ENCODE data around the gene WT1.

Gene WT1

GRCh38 chr11:32430568-32431381 lies 4.6 kb downstream of the WT1 start:
- TF ChIP-seq CTCF (IDR thresholded peaks at IDR 0.05; ENCODE audit: low read depth, low read length, missing control alignments): peak; percentile 27
- H3K4me3 ChIP-seq (replicated peaks; ENCODE audit: low read depth, low read length): no peak overlapping the region
- no peak for DNase-seq (ENCODE audit: extremely low read depth, low read depth)

DNA sequence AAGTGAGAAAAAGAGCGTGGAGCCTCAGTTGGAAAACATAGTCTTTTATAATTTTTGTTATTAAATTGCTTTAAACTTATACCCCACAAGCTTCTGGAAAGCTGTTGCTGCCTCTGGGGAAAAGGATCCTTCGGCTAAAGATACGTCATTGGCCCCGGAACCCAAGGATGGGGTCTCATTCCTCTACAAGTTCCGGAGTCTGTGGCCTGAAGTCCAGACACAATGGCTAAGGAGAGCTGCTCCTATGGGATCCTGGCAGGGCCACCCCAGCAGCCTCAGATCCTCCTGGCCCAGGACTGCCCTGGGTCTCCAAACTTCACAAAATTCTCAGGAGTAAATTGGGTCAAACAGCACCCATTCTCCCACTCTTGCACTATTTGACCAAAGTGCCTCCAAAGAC lies 5.9 kb downstream of the WT1 start:
- TF ChIP-seq CTCF (IDR thresholded peaks at IDR 0.05; ENCODE audit: low read depth, low read length, missing control alignments): no peak
- DNase-seq (ENCODE audit: extremely low read depth, low read depth): no peak
- H3K4me3 ChIP-seq (replicated peaks; ENCODE audit: low read depth, low read length): no peak overlapping the region

GRCh38 chr11:32428665-32429303 lies 6.6 kb downstream of the WT1 start:
- H3K4me3 ChIP-seq (replicated peaks; ENCODE audit: low read depth, low read length): no peak overlapping the region
- no peak for TF ChIP-seq CTCF (IDR thresholded peaks at IDR 0.05; ENCODE audit: low read depth, low read length, missing control alignments)
- no peak for DNase-seq (ENCODE audit: extremely low read depth, low read depth)

DNA sequence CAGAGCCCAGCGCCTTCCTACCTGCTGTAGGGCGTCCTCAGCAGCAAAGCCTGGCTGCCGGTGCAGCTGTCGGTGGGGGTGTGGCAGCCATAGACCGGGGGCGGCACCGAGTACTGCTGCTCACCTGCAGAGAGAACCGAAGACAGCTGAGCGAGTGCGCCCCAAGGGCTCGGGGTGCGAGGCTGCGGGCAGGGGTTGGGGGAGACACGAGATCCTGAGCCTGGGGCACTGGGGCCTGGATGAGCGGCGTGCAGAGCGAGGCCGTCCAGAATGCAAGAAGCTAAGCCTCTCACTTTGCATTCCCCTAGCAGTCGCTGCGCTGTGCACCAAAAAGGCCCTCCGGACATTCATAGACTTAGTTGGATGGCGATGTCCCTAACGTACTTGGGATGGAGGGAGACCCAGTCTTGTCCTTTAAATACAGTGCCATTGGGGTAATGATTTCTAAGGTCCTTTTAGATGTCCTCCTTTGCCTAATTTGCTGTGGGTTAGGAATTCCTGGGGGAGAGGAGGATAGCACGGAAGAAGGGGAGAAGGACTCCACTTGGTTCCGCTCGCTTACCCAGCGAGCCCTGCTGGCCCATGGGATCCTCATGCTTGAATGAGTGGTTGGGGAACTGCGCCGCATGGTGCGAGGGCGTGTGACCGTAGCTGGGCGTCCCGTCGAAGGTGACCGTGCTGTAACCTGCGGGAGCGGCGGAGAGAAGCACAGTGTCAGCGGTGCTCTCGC lies 7.2 kb downstream of the WT1 start:
- TF ChIP-seq CTCF (IDR thresholded peaks at IDR 0.05; ENCODE audit: low read depth, low read length, missing control alignments): no peak
- DNase-seq (ENCODE audit: extremely low read depth, low read depth): no peak

DNA sequence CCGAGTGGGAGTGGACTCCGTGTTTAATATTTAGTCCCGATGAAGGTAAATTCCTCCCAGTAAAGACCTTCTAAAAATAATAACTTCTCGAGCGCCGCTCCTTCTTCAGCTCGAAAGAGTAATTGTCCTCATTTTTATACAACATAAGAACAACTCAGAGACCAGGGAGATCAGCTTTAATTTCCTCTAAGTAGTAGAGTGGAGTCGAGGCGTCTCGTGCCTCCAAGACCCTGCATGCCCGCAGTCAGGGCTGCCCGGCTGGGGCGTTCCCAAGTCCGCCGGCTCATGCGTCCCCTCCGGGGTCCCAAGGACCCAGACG lies 7.8 kb downstream of the WT1 start:
- DNase-seq (ENCODE audit: extremely low read depth, low read depth): no peak
- no peak for TF ChIP-seq CTCF (IDR thresholded peaks at IDR 0.05; ENCODE audit: low read depth, low read length, missing control alignments)
- H3K4me3 ChIP-seq (replicated peaks; ENCODE audit: low read depth, low read length): no peak overlapping the region

More for the DNA sequence above, 7.2 kb downstream of the WT1 start:
- no peak overlapping the region for H3K4me3 ChIP-seq (replicated peaks; ENCODE audit: low read depth, low read length)

DNA sequence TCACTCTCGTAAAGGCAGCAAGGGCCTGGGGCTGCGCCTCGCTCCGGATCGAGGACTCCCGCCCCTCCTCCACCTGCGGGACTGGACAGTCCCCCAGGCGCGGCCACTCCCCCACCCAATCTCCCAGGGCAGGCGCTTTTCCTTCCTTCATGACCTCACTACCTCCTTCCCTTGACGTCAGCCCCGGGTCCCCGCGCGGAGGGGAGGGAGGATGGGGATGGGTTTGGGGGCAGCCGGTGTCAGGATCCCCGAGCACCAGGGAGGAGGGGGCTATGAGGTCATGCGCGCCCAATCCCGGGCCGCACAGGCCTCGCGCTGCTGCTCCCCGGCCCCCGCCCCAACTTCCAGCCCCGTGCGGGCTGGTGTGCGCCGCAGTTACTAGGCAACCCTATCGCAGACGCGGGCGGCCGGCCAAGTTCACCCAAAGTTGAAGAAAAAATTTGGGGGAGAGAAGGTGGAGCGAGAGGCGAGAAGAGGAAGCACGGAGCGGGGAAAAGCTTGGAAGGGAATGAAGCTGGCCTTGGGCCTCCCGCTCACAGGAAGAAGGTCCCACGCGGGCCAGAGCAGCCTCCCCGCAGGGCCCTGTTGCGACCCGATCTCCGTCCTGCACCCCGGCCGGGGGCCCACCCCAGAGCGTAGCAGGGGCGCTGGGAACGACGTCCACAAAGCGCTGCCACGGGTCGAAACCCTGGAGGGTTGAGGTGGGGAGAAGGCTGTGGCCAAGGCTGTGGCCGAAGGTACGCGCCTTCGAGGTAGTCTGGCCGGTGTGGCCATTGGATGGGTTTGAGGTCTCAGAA lies 8.3 kb downstream of the WT1 start:
- no peak for DNase-seq (ENCODE audit: extremely low read depth, low read depth)
- H3K4me3 ChIP-seq (replicated peaks; ENCODE audit: low read depth, low read length): no peak overlapping the region
- no peak for TF ChIP-seq CTCF (IDR thresholded peaks at IDR 0.05; ENCODE audit: low read depth, low read length, missing control alignments)
